ENCODE data around the gene ZDHHC12. TPM values are rescaled to one million over a fixed set of nuclear protein-coding genes. Genes with fewer than 3 reads are reported as not detected.

ZDHHC12 gene
- total RNA-seq, 2 experiments from 2014 or later, result 47.1 to 52.6 TPM

DNA sequence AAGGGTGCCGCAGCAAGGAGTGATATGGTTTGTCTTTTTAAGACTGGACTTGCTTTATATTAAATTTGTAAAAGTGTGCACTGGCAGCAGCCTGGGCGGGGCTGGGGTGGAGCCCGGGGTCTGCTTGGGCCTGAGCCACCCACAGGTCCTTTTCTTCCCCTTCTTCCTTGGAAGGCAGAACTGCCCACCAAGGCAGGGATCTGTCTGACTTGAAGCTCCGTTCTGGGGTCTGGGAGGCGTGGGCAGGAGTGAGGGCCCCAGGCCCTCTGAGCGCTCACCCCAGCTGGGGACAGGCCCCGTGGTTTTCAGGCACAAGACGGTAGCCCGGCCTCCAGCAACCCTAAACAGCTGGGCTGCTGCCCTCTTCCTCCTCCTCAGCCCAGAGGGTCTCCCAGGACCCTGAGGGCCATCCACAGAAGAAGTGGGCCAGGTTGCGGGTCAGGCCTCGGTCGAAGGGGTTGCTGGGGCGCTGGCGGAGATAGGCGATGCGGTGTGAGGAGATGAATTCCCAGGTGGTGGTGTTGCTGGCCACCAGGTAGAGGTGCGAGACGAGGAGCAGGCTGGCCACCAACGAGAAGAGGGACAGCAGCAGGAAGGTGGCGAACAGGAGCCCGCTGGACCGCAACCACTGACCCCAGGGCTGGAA is 3.0 kb downstream of the ZDHHC12 start:
- H3K4me1 Mint-ChIP-seq, result peaks cover 23% of the 10 kb centered on the region
- H3K9me3 Mint-ChIP-seq, result no peaks in the 10 kb centered on the region
- H3K4me3 Mint-ChIP-seq, result no peak overlapping the region
- H3K36me3 Mint-ChIP-seq, result peaks cover 8% of the 10 kb centered on the region
- H3K27me3 Mint-ChIP-seq, result no peaks in the 10 kb centered on the region
- no peak for DNase-seq
- no peak overlapping the region for H3K27ac Mint-ChIP-seq

DNA sequence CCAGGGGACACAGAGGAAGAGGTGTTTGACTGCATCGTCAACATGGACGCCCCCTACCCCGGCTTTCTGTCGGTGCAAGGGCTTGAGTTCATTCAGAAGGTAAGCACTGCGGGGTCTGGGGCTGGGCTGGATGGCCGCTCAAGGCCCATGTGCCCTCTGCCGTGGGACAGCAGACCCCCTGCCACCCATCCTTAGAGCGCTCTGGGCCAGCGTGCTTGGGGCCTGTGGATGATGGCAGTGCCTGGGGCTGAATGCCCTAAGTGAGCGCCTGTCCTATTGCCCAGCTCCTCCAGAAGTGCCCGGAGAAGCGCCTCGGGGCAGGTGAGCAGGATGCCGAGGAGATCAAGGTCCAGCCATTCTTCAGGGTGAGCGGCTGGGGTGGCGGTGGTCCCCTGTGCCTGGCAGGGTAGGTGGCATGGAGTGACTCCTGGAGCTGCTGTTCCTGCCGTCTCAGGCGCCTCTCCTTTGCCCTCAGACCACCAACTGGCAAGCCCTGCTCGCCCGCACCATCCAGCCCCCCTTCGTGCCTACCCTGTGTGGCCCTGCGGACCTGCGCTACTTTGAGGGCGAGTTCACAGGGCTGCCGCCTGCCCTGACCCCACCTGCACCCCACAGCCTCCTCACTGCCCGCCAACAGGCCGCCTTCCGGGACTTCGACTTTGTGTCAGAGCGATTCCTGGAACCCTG is 3.9 kb downstream of the ZDHHC12 start:
- Mint-ChIP-seq H3K4me3 (no peak overlapping the region), H3K9me3 (no peaks in the 10 kb centered on the region), H3K27me3 (no peaks in the 10 kb centered on the region), H3K27ac (no peak overlapping the region), H3K36me3 (peaks cover 8% of the 10 kb centered on the region), H3K4me1 (peaks cover 19% of the 10 kb centered on the region)
- no peak for DNase-seq

GRCh38 chr9:128718475-128718874 is 5.5 kb downstream of the ZDHHC12 start:
- H3K9me3 Mint-ChIP-seq, result no peaks in the 10 kb centered on the region
- no peak overlapping the region for H3K4me3 Mint-ChIP-seq
- DNase-seq, result no peak
- H3K27me3 Mint-ChIP-seq, result no peaks in the 10 kb centered on the region
- H3K27ac Mint-ChIP-seq, result no peak overlapping the region
- peaks cover 6% of the 10 kb centered on the region for H3K36me3 Mint-ChIP-seq
- peaks cover 10% of the 10 kb centered on the region for H3K4me1 Mint-ChIP-seq

- Mint-ChIP-seq H3K27ac (no peak overlapping the region), H3K4me1 (peaks cover 9% of the 10 kb centered on the region), H3K9me3 (no peaks in the 10 kb centered on the region), H3K27me3 (no peaks in the 10 kb centered on the region), H3K4me3 (no peak overlapping the region), H3K36me3 (peaks cover 5% of the 10 kb centered on the region)
- no peak for DNase-seq
Measured at GRCh38 chr9:128718047-128718446, 5.9 kb downstream of the ZDHHC12 start.

DNA sequence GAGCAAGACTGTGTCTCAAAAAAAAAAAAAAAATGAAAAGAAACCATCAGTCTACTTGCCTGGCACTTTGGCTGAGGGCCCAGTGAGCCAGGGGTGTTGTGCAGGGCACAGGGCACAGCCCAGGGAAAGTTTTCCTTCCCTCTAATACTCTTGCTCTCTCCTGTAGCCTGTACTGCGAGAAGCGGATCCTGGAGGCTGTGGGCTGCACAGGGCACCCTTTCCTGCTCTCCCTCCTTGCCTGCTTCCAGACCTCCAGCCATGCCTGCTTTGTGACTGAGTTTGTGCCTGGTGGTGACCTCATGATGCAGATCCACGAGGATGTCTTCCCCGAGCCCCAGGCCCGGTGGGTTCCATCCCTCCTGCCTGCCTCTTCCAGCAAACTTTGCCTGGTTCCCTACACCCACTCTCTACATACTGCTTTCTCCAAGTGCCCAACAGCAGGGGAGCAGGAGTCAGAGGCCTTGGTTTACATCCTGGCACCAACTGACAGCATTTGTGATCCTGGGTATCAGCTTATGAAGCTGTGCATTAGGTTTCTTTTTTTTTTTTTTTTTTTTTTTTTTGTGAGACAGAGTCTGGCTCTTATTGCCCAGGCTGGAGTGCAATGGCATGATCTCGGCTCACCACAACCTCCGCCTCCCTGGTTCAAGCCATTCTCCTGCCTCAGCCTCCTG is 7.2 kb downstream of the ZDHHC12 start:
- Mint-ChIP-seq H3K27ac (no peak overlapping the region), H3K9me3 (no peaks in the 10 kb centered on the region), H3K27me3 (no peaks in the 10 kb centered on the region), H3K36me3 (peaks cover 3% of the 10 kb centered on the region), H3K4me3 (no peak overlapping the region), H3K4me1 (no peaks in the 10 kb centered on the region)
- DNase-seq, result no peak

DNA sequence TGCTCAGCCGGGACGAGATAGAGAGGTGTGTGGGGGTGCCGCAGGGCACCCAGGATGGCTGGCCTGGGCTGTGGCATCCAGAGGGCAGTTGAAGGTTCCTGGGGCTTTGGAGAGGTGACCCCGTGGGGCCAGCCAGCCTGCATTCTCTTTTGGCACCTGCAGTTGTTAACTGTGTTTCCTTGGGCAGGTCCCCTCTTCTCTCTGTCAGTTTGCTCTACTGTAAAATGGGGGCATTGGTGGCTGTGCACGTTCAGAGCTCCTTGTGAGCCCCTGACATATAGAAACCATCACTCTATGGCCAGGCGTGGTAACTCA is 8.5 kb downstream of the ZDHHC12 start:
- H3K9me3 Mint-ChIP-seq, result no peaks in the 10 kb centered on the region
- H3K36me3 Mint-ChIP-seq, result peaks cover 1% of the 10 kb centered on the region
- H3K4me3 Mint-ChIP-seq, result no peak overlapping the region
- no peaks in the 10 kb centered on the region for H3K27me3 Mint-ChIP-seq
- H3K27ac Mint-ChIP-seq, result no peak overlapping the region
- no peak for DNase-seq
- H3K4me1 Mint-ChIP-seq, result no peaks in the 10 kb centered on the region

DNA sequence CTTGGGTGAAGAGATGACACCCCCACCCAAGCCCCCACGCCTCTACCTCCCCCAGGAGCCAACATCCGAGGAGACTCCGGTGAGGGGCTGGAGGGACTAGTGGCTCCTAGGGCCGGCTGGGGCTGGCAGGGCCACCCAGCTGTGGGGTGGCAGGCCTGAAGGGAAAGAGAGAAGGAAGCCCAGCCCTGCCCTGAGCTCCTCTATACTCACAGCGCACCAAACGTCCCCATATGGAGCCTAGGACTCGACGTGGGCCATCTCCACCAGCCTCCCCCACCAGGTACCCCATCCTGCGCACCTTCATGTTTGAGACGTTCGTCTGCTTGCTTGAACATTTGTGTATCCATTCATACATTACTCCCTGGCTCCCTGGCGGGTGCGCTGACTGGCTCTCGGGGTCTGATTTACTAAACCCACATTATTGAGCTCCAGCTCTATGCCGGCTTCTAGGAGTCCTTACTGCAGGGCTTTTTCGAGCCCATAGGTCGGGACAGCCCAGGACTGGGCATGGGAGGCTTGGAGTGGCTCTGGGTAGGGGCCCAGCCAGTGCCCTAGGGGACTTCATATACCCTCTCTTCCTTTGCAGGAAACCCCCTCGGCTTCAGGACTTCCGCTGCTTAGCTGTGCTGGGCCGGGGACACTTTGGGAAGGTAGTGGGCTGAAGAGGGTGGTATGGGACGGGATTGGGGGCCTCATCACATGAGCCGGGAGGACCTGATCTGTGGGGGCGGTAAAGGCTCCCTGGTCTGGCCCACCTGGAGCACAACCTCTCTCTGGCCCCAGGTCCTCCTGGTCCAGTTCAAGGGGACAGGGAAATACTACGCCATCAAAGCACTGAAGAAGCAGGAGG is 9.1 kb downstream of the ZDHHC12 start:
- DNase-seq, result no peak

DNA sequence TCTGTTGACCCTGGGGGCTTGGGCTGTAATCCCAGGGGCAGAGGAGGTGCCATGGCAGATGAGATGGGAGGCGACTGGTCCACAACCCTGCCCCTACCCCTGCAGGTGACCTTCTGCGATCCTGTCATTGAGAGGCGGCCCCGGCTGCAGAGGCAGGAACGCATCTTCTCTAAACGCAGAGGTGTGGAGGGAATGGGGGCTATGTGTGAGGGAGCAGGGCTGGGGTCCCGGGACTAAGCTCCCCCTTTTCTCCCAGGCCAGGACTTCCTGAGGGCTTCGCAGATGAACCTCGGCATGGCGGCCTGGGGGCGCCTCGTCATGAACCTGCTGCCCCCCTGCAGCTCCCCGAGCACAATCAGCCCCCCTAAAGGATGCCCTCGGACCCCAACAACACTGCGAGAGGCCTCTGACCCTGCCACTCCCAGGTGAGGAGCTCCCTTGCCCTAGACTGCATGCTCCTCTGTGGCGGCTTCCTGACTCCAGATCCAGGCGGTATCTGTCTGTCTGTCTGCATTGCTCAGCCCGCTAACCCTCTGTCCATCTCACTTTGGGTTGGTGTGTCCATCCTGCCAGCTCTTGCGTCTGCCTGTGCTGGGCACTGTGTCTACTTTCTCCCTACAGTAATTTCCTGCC is 9.9 kb downstream of the ZDHHC12 start:
- no peak overlapping the region for H3K27ac Mint-ChIP-seq
- no peaks in the 10 kb centered on the region for H3K9me3 Mint-ChIP-seq
- H3K36me3 Mint-ChIP-seq, result no peaks in the 10 kb centered on the region
- no peak overlapping the region for H3K4me3 Mint-ChIP-seq
- no peaks in the 10 kb centered on the region for H3K4me1 Mint-ChIP-seq
- DNase-seq, result no peak
- H3K27me3 Mint-ChIP-seq, result no peaks in the 10 kb centered on the region

More for the DNA sequence above, 9.1 kb downstream of the ZDHHC12 start:
- H3K4me3 Mint-ChIP-seq, result no peak overlapping the region
- H3K9me3 Mint-ChIP-seq, result no peaks in the 10 kb centered on the region
- no peaks in the 10 kb centered on the region for H3K27me3 Mint-ChIP-seq
- no peaks in the 10 kb centered on the region for H3K4me1 Mint-ChIP-seq
- H3K36me3 Mint-ChIP-seq, result no peaks in the 10 kb centered on the region
- no peak overlapping the region for H3K27ac Mint-ChIP-seq

- Mint-ChIP-seq H3K4me3 (no peak overlapping the region), H3K4me1 (no peaks in the 10 kb centered on the region), H3K9me3 (no peaks in the 10 kb centered on the region), H3K27ac (no peak overlapping the region), H3K27me3 (no peaks in the 10 kb centered on the region), H3K36me3 (no peaks in the 10 kb centered on the region)
- no peak for DNase-seq
Measured at GRCh38 chr9:128713411-128713780, 10.5 kb downstream of the ZDHHC12 start.

DNA sequence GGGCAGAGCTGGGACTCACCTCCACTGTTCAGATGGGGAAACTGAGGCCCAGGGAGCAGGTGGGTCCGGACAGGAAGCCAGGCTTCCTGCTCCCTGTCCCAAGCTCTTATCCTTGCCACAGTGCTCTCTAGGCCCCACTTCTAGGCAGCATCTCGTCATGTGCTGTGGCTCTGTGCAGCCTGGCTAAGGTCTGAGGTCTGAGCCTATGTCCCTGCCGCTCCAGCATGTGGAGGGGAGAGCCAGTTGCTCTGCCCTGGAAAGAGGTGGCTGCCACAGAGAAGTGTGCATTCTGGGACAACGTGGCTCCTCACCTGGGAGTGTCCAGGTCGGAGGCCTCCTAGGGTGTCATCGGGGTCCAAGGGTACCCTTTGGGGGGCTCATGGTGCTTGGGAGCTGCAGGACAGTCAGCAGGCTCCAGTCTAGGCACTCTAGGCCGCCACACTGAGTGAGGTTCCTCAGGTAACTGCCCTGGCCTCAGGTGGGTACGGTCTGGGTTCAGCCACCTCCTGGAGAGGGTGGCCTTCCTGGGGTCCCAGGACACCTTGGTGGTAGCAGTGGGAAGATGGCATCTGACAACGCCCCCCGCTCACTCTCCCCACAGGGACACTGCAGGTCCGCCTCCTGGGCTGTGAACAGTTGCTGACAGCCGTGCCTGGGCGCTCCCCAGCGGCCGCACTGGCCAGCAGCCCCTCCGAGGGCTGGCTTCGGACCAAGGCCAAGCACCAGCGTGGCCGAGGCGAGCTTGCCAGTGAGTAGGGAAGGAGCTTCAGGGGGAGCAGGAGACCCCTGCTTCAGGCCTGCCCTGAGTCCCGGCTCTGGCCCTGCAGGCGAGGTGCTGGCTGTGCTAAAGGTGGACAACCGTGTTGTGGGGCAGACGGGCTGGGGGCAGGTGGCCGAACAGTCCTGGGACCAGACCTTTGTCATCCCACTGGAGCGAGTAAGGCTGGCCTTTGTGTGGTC is 11.2 kb downstream of the ZDHHC12 start:
- H3K36me3 Mint-ChIP-seq, result no peaks in the 10 kb centered on the region
- H3K27ac Mint-ChIP-seq, result no peak overlapping the region
- H3K27me3 Mint-ChIP-seq, result no peaks in the 10 kb centered on the region
- no peaks in the 10 kb centered on the region for H3K9me3 Mint-ChIP-seq
- no peak for DNase-seq
- no peak overlapping the region for H3K4me3 Mint-ChIP-seq
- H3K4me1 Mint-ChIP-seq, result no peaks in the 10 kb centered on the region

DNA sequence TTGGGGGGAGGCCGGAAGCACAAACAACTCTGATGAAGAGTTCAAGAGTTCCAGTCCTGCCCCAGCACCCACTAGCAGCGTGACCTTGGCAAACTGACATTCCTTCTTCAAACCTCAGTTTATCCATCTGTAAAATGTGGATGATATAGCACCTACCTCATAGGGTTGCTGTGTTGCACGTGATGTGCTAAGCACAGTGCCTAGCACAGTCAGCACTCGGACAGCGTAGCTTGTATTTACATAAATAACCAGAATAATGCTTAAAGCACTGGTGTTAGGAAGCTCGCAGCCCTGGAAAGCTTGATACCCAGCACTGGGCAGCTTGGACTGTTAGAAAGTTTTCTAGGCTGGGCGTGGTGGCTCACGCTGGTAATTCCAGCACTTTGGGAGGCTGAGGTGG is 16.5 kb downstream of the ZDHHC12 start:
- Mint-ChIP-seq H3K27ac (no peak overlapping the region), H3K9me3 (no peaks in the 10 kb centered on the region), H3K36me3 (no peaks in the 10 kb centered on the region), H3K27me3 (no peaks in the 10 kb centered on the region), H3K4me3 (no peak overlapping the region), H3K4me1 (peaks cover 5% of the 10 kb centered on the region)
- no peak for DNase-seq

DNA sequence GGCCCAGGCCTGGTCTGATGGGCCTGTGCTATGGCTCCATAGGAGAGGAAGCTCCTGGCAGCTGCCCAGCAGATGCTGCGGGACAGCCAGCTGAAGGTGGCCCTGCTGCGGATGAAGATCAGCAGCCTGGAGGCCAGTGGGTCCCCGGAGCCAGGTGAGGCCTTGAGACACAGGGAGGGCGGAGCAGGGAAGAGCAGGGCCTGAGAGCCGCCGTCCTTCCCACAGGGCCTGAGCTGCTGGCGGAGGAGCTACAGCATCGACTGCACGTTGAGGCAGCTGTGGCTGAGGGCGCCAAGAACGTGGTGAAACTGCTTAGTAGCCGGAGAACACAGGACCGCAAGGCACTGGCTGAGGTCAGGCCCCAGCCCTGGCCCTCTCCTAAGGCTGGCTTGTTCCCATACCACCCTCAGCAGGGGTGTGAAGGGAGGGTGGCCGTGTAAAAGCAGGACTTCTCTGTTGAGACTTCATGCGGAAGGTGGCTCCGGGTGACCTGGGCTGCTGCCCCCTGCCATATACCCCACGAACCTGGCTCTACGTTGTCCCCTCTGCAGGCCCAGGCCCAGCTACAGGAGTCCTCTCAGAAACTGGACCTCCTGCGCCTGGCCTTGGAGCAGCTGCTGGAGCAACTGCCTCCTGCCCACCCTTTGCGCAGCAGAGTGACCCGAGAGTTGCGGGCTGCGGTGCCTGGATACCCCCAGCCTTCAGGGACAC is 17.1 kb downstream of the ZDHHC12 start:
- Mint-ChIP-seq H3K9me3 (no peaks in the 10 kb centered on the region), H3K27ac (no peak overlapping the region), H3K4me3 (no peak overlapping the region), H3K36me3 (no peaks in the 10 kb centered on the region), H3K27me3 (no peaks in the 10 kb centered on the region), H3K4me1 (peaks cover 5% of the 10 kb centered on the region)
- no peak for DNase-seq

DNA sequence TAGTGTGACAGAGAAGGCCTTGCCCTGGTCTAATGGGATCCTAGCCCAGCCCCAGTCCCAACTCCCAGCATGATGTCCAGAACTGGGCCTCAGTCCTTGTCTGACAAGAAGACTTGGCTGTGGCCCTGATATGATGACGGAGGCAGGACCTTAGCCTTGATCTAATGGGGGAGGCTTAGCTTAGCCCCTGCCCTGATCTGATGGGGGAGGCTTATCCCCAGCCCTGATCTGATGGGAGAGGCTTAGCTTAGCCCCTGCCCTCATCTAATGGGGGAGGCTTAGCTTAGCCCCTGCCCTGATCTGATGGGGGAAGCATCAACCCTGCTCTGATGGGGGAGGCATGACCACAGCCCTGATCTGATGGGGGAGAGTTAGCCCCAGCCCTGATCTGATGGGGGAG is 17.9 kb downstream of the ZDHHC12 start:
- peaks cover 10% of the 10 kb centered on the region for H3K4me1 Mint-ChIP-seq
- no peaks in the 10 kb centered on the region for H3K36me3 Mint-ChIP-seq
- H3K9me3 Mint-ChIP-seq, result no peaks in the 10 kb centered on the region
- H3K27ac Mint-ChIP-seq, result no peak overlapping the region
- no peak overlapping the region for H3K4me3 Mint-ChIP-seq
- DNase-seq, result no peak
- H3K27me3 Mint-ChIP-seq, result no peaks in the 10 kb centered on the region
